ENCODE results near the gene SCN1B. TPM values are rescaled to one million over a fixed set of nuclear protein-coding genes. Genes with fewer than 3 reads are reported as not detected.
"Not testable (repeated sequence)": the region's sequence is repeated elsewhere in the genome, so short reads cannot be mapped to it uniquely, and the experiment has no call there.

Gene SCN1B
- total and polyA plus RNA-seq, 5 donors: 74.3 to 134 (median 88.1) TPM

- Histone ChIP-seq H3K27ac (ENCODE audit: low read length) (no peak overlapping the region), H3K4me3 (ENCODE audit: low read length) (no peak overlapping the region), H3K27me3 (ENCODE audit: control insufficient read depth, insufficient read depth) (no peaks in the 10 kb centered on the region), H3K4me1 (ENCODE audit: control insufficient read depth, insufficient read depth, low read length) (peaks cover 7% of the 10 kb centered on the region), H3K9me3 (ENCODE audit: control insufficient read depth, low read length) (no peaks in the 10 kb centered on the region)
- peak in 1 of 3 donors; percentile 17 for DNase-seq
- WGBS: 86% methylated on average over 11 of the region's 11 CpGs
- intact Hi-C loops (cut with DNase I): no loop called here
- no peak for ATAC-seq
Measured at GRCh38 chr19:35002037-35002535, 28.2 kb upstream of the SCN1B start.

- intact Hi-C loops (cut with DNase I): no loop called here
- Histone ChIP-seq H3K4me3 (ENCODE audit: low read length) (no peak overlapping the region), H3K9me3 (ENCODE audit: control insufficient read depth, low read length) (no peaks in the 10 kb centered on the region), H3K27me3 (ENCODE audit: control insufficient read depth, insufficient read depth) (no peaks in the 10 kb centered on the region), H3K4me1 (ENCODE audit: control insufficient read depth, insufficient read depth, low read length) (peaks cover 7% of the 10 kb centered on the region), H3K27ac (ENCODE audit: low read length) (no peak overlapping the region)
- peak in 1 of 3 donors; percentile 26 for DNase-seq
- no peak for ATAC-seq
- WGBS: 92% methylated on average over 18 of the region's 18 CpGs
Measured at GRCh38 chr19:35004517-35005255, 25.6 kb upstream of the SCN1B start.

- H3K9me3 ChIP-seq (ENCODE audit: control insufficient read depth, low read length): no peaks in the 10 kb centered on the region
- DNase-seq (peak in 1 of 3 donors; percentile 44), ATAC-seq (no peak)
- H3K27ac ChIP-seq (ENCODE audit: low read length): no peak overlapping the region
- peaks cover 7% of the 10 kb centered on the region for H3K4me1 ChIP-seq (ENCODE audit: control insufficient read depth, insufficient read depth, low read length)
- no peak overlapping the region for H3K4me3 ChIP-seq (ENCODE audit: low read length)
- intact Hi-C loops (cut with DNase I): no loop called here
- 74% methylated on average over 11 of the region's 11 CpGs for WGBS
- no peaks in the 10 kb centered on the region for H3K27me3 ChIP-seq (ENCODE audit: control insufficient read depth, insufficient read depth)
Measured at GRCh38 chr19:35005256-35005977, 24.9 kb upstream of the SCN1B start.

- H3K4me1 ChIP-seq (ENCODE audit: control insufficient read depth, insufficient read depth, low read length); H3K27me3 ChIP-seq (ENCODE audit: control insufficient read depth, insufficient read depth); intact Hi-C loops (cut with DNase I); H3K4me3 ChIP-seq (ENCODE audit: low read length); H3K27ac ChIP-seq (ENCODE audit: low read length); H3K9me3 ChIP-seq (ENCODE audit: control insufficient read depth, low read length); ATAC-seq: not testable (repeated sequence)
- 94% methylated on average over 6 of the region's 6 CpGs for WGBS
- DNase-seq: peak in 1 of 3 donors; percentile 0
Measured at GRCh38 chr19:35006007-35006341, 24.3 kb upstream of the SCN1B start.

GRCh38 chr19:35006342-35006998, 23.8 kb upstream of the SCN1B start:
- WGBS: 70% methylated on average over 15 of the region's 15 CpGs
- intact Hi-C loops (cut with DNase I): no loop called here
- Histone ChIP-seq H3K9me3 (ENCODE audit: control insufficient read depth, low read length) (no peaks in the 10 kb centered on the region), H3K27ac (ENCODE audit: low read length) (no peak overlapping the region), H3K27me3 (ENCODE audit: control insufficient read depth, insufficient read depth) (no peaks in the 10 kb centered on the region), H3K4me1 (ENCODE audit: control insufficient read depth, insufficient read depth, low read length) (peaks cover 7% of the 10 kb centered on the region), H3K4me3 (ENCODE audit: low read length) (no peak overlapping the region)
- peak in 1 of 3 donors; percentile 60 for DNase-seq
- ATAC-seq: peak; percentile 51 to 65

GRCh38 chr19:35006999-35007365, 23.3 kb upstream of the SCN1B start:
- DNase-seq (no peak), ATAC-seq (no peak)
- no peaks in the 10 kb centered on the region for H3K27me3 ChIP-seq (ENCODE audit: control insufficient read depth, insufficient read depth)
- H3K27ac ChIP-seq (ENCODE audit: low read length): no peak overlapping the region
- no peak overlapping the region for H3K4me3 ChIP-seq (ENCODE audit: low read length)
- H3K4me1 ChIP-seq (ENCODE audit: control insufficient read depth, insufficient read depth, low read length): peaks cover 7% of the 10 kb centered on the region
- intact Hi-C loops (cut with DNase I): no loop called here
- no peaks in the 10 kb centered on the region for H3K9me3 ChIP-seq (ENCODE audit: control insufficient read depth, low read length)
- WGBS: 98% methylated on average over 5 of the region's 5 CpGs

- ATAC-seq; H3K27me3 ChIP-seq (ENCODE audit: control insufficient read depth, insufficient read depth); intact Hi-C loops (cut with DNase I); H3K9me3 ChIP-seq (ENCODE audit: control insufficient read depth, low read length); H3K4me1 ChIP-seq (ENCODE audit: control insufficient read depth, insufficient read depth, low read length); H3K27ac ChIP-seq (ENCODE audit: low read length); H3K4me3 ChIP-seq (ENCODE audit: low read length): not testable (repeated sequence)
- WGBS: 97% methylated on average over 8 of the region's 8 CpGs
- peak in 1 of 3 donors; percentile 4 for DNase-seq
Measured at GRCh38 chr19:35007427-35007826, 22.8 kb upstream of the SCN1B start.

DNA sequence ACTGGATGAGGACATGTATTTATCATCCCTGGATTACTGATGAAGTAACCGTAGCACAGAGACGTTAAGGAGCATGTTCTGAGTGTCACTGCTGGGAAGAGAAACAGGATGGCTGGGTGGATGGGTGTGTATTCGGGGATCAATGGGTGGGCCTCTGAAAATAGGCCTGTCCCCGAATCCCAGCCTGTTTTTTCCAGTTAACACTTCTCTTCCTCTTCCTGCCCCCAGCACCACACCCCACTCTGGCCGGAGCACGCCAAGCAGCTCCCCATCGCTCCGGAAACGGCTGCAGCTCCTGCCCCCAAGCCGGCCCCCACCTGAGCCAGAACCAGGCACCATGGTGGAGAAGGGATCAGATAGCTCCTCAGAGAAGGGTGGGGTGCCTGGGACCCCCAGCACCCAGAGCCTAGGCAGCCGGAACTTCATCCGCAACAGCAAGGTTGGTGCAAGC, 21.4 kb upstream of the SCN1B start:
- 72% methylated on average over 12 of the region's 12 CpGs for WGBS
- peak; percentile 78 to 81 (median 80) for DNase-seq
- no peak overlapping the region for H3K4me3 ChIP-seq (ENCODE audit: low read length)
- no peaks in the 10 kb centered on the region for H3K9me3 ChIP-seq (ENCODE audit: control insufficient read depth, low read length)
- H3K4me1 ChIP-seq (ENCODE audit: control insufficient read depth, insufficient read depth, low read length): no peaks in the 10 kb centered on the region
- intact Hi-C loops (cut with DNase I): no loop called here
- peak; percentile 42 to 83 for ATAC-seq
- H3K27me3 ChIP-seq (ENCODE audit: control insufficient read depth, insufficient read depth): no peaks in the 10 kb centered on the region
- no peak overlapping the region for H3K27ac ChIP-seq (ENCODE audit: low read length)

DNA sequence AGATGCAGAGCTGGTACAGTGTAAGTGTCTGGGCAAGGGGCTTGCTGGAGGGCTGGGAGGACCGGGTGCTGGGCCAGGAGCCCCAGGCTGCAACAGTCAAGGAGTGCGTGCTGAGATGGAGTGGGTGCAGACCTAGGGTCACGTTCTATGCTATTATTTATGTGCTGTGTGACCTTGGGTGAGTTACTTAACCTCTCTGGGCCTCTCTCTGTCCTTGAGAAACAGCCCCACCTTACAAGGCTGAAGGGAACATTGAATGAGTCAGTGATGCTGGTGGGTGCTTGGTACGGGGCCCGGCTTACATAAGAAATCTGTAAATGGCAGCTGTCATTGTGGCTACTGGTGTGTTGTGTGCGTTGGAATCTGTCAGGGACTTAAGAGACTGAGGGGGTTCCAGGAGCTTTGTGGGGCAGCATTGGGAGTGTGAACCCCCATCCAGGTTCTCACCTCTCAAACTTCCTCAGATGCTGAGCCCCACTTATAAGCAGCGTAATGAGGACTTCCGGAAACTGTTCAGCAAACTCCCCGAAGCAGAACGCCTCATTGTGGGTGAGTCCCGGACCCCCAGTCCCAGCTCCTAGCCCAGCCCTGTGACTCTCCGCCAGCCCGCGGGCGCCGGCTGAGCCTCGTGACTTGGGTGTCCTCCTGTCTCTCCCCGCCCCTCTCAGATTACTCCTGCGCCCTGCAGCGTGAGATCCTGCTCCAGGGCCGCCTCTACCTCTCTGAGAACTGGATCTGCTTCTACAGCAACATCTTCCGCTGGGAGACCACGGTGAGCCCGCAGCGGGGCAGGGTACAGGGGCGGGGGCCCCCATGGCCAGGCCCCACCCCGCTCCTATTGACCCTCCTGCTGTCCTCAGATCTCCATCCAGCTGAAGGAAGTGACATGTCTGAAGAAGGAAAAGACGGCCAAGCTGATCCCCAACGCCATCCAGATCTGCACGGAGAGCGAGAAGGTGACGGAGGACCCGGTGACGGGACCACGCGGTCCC, 20.6 kb upstream of the SCN1B start:
- H3K27ac ChIP-seq (ENCODE audit: low read length): no peak overlapping the region
- peak in 1 of 3 donors; percentile 36 for DNase-seq
- no peaks in the 10 kb centered on the region for H3K27me3 ChIP-seq (ENCODE audit: control insufficient read depth, insufficient read depth)
- intact Hi-C loops (cut with DNase I): loop anchor here in 2 of 4 donors (5.0 kb wide), 1 partner anchor 37 kb away; no protein-coding TSS in a partner anchor
- H3K9me3 ChIP-seq (ENCODE audit: control insufficient read depth, low read length): no peaks in the 10 kb centered on the region
- H3K4me1 ChIP-seq (ENCODE audit: control insufficient read depth, insufficient read depth, low read length): no peaks in the 10 kb centered on the region
- no peak overlapping the region for H3K4me3 ChIP-seq (ENCODE audit: low read length)
- WGBS: 89% methylated on average over 36 of the region's 36 CpGs
- no peak for ATAC-seq

DNA sequence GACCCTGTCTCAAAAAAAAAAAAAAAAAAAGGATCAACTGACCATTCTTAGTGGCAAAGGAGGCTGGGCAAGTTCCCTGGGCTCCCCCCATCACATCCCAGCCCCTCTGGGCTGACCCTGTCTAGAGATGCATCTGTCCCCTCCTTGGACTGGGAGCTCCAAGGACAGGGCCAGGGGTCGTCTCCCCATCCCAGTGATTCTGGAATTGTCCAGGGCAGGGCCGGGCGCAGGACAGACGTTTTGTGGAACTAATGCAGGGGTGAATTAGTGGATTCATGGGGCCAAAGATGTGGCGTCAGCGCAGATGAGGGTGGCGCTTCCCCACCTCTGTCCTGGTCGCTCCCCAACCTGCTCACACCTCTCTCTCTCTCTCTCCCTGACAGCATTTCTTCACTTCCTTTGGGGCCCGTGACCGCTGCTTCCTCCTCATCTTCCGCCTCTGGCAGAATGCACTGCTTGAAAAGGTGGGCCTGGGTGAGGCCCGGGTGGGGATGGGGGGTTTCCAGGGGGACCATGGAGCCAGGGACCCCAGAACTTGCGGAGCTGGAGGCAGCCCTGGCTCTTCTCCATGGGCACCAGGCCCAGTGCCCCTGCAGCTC, 19.1 kb upstream of the SCN1B start:
- Histone ChIP-seq H3K4me1 (ENCODE audit: control insufficient read depth, insufficient read depth, low read length) (no peaks in the 10 kb centered on the region), H3K9me3 (ENCODE audit: control insufficient read depth, low read length) (no peaks in the 10 kb centered on the region), H3K4me3 (ENCODE audit: low read length) (no peak overlapping the region), H3K27me3 (ENCODE audit: control insufficient read depth, insufficient read depth) (no peaks in the 10 kb centered on the region), H3K27ac (ENCODE audit: low read length) (no peak overlapping the region)
- 78% methylated on average over 13 of the region's 13 CpGs for WGBS
- peak in 2 of 3 donors; percentile 47 to 54 for DNase-seq
- no peak for ATAC-seq
- intact Hi-C loops (cut with DNase I): loop anchor here in 2 of 4 donors (5.0 kb wide), 1 partner anchor 39 kb away; no protein-coding TSS in a partner anchor

Data from right cardiac atrium (tissue), 5 donors.